HG02852 (cell line): Measurements from ENCODE around the gene MAML2.

Experiments
- ATAC-seq: cut with Tn5 transposase; IDR thresholded peaks from one replicate; pipeline ENCODE4 v1.9.1; 2021; ENCODE audit warnings: mild to moderate bottlenecking, moderate library complexity; ENCODE audit not compliant: unreplicated experiment

MAML2 gene

DNA sequence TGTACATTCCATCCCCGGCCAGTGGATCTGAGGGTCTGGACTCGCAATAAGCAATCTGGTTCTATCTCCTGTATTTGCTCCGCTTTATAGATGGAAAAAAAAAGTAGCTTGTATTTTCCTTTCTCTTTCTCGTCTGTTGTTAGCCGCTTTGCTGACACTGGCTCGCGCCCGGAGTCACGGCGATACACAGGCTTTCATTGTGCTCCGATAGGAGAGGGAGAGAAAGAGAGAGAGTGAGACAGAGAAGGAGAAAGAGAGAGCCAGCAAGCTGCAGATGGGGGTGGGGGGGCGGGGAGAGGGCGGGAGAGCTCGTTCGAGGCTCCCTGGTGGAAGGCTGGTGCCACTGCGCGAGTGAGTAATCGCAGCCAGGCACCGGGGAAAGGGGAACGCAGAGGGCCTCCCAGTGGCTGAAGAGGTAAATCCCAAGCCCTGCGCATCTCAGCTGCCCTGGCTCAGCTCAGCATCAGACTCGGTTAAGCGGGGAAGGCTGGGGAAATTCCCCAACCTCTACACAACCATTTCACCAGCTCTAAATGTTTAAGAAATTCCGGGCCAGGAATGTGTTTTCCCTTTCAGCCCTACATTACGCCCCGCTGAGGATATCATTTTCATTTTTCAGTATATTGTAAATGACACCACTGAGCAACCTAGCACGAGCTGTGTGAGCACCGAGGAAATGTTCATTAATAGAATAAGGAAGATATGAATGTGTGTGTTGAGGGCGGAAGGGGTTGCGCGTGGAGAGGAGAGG lies at the start of gene MAML2:
Gene MAML2 (minus strand): TSS at position 235 of the 751 bp plus-strand sequence. CDS start 1,300 bp downstream, outside the sequence.
- ATAC-seq: peak; percentile 79

DNA sequence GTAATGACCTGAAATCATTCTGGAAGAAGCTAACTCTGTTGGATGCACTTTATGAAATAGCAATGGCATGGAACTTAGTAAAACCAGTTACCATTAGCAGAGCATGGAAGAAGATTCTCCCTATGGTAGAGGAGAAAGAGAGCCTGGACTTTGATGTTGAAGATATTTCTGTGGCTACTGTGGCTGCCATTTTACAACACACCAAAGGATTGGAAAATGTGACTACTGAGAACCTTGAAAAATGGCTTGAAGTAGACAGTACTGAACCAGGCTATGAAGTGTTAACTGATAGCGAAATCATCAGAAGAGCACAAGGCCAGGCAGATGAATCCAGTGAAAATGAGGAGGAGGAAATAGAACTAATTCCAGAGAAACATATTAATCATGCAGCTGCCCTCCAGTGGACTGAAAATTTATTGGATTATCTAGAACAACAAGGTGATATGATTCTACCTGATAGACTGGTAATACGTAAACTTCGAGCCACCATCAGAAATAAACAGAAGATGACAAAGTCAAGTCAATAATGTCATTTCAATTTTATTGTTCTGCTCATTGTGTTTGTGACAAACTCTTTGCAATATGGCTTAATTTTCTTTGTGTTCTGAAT lies 48.8 kb upstream of the MAML2 start:
- no peak for ATAC-seq

DNA sequence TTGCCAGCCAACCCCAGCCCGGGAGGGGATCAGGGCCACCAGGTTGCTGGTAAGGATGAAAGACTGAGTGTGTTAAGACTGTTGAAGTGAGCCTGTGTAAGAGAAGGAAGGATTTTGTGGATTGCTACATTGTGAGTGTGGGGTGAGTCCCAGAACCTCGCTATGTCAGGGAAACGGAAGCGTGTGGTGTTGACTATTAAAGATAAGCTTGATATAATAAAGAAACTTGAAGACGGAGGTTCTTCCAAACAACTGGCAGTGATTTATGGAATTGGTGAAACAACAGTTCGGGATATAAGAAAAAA lies 47.4 kb upstream of the MAML2 start:
- ATAC-seq: no peak

DNA sequence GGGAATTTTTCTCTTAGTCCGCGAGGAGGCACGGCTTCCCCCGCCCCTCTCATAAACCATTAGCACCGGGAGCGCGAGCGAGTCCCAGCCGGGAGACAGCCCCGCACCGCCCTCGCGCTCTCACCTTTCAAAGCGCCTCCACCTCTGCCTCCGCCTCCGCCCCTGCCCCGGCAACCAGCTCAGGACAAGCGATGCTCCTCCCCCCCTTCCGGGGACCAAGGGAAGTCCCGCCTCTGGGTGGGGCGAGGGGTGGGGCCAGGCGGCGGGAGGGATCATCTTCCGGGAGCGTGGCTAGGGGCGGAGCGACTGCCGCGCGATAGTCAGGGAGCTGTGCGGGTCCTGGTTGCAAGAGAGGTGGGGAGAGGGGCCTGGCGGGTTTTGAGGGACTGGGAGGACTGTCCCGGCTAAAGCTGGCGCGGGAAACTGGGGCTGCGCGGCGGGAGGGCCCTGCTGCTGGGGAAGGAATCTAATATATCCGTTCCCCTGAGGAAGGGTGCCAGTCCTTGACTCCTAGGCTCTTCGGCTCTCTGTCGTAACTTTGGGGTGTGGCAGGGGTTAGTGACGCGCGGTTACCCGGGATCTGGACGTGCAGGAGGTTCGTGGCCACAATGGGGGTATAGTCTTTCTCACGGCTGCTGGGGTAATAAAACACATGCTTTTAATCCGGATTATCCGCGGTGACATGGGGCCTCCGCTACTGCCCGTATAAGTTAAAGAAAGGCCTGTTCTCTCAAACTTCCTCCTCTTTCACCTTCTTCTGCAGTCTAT lies 46.9 kb upstream of the MAML2 start, which contains the start of the genes CCDC82 and JRKL:
Gene CCDC82 (minus strand): TSS at position 193 of the 768 bp plus-strand sequence. CDS start 5,165 bp downstream, outside the sequence.
Gene JRKL (plus strand): TSS at position 294 of the 768 bp plus-strand sequence. CDS start 637 bp downstream, outside the sequence.
- peak; percentile 93 for ATAC-seq

DNA sequence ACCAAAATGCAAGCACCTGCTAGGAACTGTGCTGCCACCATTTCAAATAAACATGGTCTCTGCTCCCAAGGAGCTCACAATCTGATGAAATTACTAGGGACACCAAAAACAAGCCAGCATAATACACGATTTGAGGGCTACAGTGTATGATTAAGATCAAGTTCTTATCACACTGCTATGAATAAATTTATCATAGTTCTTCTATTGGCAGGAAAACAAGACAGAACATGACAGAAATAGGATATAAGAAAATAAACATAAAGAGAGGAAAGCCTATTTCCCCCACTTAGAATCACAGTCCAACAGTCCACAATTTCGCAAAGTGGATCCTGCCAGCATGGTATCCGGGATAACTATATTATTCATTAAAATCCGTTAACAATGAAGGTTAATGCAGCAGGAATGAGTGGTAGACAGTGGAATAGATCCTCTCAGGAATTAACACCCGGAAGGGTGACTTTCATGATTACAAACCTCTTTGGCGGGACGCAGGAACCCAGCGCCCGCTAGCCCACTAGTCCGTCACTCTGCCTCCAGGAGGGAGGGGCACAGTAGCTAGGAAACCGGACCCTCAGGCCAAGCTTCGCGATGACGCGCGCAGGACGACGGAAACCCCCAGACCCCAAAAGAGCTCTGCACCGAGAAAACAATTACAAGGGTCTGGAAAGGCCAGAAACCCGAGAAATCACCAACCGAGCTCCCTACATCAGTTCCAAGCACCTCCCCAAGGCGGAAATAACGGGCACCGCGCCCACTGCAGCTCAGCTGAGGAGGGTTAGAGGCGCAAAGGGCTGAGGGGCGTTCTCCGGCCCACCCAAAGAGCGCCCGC lies 46.1 kb upstream of the MAML2 start:
- ATAC-seq: peak; percentile 50

DNA sequence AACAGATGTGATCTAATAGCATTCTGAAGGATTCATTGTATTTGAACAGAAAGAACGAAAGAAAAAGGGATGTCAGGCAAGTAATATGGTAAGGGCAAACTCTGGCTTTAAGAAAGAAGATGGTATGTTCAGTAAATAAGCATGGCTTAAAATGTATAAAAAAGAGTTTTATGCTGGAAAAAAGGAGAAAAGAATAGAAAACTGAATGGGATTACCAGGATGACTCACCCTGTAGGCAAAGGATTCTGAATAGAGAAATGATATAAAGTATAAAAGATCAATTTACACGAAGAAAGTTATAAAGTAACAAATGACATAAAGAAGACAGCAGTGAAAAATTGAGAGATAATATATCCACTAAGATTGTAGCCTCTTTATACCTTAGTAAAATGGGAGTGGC lies 42.2 kb upstream of the MAML2 start:
- ATAC-seq: no peak

DNA sequence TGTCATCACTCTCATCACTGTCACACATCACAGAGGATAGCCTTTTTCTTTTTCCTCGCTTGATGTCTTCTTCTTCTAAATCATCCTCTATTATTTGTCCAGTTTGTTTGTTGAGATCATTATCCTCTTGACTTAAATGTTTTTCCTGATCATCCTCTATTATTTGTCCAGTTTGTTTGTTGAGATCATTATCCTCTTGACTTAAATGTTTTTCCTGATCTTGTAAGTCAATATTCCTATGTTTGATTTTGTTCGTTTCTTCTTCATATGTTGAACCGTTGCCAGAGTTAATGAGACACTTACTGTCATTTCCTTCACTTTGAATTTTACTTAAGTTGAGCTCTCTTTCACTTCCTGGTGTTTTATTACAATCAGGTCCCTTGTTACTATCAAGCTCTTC lies 41.2 kb upstream of the MAML2 start:
- no peak for ATAC-seq

DNA sequence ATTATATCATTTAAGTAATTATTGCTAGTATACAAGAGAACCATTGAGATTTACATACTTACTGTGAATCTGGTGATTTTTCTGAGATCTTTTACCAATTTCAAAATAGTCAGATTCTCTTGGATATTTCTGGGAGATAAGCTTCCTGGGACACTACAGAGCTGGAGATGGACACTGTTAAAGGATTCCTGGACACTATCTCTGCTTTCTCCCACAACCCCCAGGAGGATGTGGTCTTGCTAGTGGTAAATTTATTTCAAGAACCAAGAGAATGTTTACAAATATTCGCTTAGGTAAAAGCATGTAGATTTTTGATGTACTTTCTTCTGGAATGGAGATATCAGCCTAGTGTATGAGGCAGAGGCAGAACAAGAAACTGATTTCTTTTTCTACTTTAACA lies 33.8 kb upstream of the MAML2 start:
- ATAC-seq: no peak

DNA sequence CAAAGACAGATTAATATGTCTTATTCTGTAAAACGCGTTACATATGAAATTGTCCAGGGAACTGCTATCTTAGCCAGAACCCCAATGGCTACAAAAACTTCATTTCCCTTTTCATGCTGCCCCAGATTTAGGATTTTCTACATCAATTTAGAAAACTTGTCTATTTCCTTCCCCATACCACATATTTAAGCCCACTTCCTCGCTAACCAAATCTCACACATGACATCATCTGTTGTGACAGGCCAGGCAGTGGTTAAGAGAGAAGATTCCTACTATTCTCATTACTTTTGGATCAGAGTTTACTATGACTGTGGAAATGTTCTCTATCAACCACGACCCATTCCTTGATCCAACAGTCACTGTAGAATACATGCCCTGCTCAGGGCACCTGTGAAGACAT lies 30.8 kb upstream of the MAML2 start:
- ATAC-seq: no peak

DNA sequence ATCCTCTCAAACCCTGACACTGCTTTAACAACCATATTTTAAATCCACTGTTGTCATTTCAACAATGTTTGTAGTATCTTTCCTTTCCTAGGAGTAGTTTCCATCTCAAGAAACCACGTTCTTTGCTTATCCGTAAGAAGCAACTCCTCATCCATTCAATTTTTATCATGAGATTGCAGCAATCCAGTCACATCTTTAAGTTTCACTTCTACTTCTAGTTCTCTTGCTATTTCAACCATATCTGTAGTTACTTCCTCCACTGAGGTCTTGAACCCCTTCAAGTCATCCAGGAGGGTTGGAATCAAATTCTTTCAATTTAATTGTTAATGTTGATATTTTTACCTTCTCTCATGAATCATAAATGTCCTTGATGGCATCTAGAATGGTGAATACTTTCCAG lies 24.3 kb upstream of the MAML2 start:
- ATAC-seq: no peak

DNA sequence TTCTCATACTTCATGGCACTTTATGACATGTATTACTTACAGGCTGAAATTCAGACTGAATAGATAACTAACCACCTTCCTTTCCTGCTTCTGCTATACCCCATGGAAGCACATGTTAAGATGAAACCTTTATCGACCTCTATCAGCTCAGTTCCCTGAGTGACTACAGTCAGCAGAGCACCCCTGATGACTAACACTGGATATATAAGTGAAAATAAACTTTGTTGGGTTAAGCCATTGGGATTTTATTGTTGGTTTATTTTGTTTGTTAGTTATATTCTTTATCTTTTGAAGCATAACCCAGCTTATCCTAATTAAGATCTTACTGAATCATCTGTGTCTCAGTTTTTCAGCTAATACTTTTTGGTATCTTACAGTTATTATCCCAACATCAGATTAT lies 23.0 kb upstream of the MAML2 start:
- no peak for ATAC-seq

DNA sequence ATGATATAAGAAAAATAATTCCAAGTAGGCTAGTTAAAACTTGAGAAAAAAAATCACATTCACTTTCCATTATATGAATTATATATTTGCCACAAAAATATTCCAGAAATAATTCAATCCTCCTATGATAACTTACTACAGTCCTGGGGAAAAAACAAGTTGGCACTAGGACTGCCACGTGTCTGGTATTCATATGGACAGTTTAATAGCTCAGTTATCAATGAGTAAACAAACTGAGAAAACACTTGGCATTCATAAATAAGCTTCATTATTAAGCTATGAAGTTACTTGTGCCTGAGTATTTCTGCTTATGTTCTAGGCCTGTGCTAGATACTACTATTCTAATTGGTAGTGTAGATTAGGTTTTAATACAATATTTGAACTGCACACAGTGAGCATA lies 22.5 kb upstream of the MAML2 start:
- no peak for ATAC-seq

DNA sequence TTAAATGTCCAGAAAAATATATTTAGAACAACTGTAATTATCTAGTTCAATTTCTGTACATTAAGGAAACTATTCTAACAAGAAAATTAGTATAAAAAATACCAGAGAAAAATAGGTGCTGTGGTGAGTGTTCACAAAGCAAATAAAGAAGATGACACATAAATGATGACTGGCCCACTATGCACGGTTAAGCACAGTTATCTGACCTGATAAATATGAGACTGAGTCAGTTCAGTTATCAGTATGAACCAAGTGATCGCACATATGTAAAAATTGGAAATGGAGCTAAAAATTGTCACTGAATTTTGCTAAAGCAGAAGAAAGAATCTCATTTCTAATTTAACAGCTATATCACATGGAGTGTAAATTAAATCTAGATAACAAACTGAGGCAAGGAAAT lies 18.8 kb upstream of the MAML2 start:
- no peak for ATAC-seq

DNA sequence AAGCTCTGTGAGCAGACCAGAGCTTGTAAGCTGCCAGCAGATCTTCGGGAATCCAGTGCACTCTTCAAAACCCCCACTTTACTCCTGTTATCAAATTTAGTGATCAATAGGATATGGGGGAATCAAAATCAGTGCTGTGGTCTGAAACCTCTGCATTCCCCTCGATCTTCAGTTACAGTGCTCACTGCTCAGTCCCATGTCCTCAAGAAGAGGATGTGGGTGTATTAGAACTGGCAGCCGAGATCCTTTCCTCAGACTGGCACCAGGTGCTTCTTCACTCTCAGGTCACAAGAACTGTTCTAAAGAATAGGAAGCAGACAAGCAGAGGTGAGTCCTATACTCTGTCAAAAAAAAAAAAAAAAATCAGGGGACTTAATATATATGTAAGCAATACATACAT lies 15.3 kb upstream of the MAML2 start:
- ATAC-seq: no peak

DNA sequence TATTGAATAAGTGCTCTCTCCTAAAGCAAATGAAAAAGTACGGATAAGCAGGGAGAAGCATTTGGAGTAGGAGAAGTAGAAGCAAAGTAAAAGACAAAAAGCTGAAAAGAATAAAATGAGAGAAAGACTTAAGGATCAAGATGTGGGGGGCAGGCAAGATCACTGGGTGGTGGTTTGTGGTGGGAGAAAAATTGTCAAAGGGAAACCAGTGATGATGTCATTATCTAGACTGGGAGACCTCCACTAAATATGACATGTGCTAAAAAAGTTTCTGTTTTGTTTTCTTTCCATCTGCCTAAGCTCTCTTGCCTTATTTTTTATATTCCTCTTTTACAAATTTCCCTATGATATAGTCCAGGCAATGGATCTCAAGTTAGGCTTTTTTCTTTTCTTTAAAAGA lies 14.8 kb upstream of the MAML2 start:
- ATAC-seq: no peak

DNA sequence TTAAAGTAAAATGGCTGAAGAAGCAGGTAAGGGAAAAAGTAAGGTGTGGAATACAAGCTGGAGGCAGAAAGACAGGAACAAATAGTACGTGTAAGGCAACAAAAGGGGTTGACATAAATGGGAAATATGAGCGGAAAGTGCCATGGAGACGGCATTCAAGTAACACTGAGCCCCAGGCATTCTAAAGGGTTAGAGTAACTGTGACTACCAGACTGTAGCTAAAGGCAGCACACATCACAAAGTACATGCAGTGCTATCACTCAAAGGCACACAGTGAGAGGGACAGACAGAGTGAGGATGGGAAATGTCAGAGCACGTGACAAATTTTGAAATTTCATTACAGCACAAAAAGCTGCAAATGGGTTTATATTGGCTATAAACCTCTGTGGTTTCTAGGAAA lies 13.9 kb upstream of the MAML2 start:
- no peak for ATAC-seq

DNA sequence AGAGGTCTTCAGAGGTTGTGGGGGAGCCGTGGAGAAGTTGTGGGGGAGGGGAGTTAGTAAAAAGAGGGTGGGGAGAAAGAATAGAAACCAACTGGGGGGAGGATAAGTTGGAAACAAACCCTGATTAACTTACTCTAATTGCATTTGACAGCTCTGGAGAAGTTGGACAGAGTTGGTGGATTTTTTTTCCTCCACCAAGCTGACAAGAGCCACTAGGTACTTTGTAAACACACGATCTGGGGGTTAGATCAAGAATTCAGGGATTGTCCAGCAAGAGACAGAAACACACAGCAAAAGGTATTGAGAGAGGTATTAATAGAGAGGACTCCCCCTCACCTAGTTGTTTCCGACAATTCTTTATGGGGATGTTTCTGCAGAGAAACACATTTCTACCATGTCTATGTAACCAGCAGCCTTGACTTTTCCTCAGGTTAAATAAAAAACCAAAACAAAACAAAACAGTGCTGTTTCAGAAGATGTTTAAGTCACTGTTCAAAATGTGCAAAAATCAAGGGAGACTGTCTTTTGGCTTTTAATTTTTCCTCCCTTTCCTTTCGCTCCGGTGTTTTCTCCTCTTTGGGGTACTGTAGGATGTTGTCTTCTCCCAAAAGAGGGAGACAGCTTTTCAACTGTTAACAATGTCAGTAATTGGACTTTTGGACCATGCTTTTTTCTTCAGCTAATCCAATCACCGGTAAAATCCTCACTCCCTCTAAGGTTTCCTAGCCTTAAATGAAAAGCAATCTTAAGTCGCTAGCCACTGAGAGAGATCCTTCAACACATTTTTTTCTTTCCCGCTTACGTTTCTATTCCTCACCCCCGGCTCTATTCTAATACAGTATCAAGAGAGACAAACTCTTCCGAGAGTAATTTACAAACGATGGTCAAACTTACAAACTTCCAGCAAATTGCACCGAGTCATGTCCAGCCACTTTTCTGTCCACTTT lies 708 bp downstream of the MAML2 start:
- no peak for ATAC-seq

DNA sequence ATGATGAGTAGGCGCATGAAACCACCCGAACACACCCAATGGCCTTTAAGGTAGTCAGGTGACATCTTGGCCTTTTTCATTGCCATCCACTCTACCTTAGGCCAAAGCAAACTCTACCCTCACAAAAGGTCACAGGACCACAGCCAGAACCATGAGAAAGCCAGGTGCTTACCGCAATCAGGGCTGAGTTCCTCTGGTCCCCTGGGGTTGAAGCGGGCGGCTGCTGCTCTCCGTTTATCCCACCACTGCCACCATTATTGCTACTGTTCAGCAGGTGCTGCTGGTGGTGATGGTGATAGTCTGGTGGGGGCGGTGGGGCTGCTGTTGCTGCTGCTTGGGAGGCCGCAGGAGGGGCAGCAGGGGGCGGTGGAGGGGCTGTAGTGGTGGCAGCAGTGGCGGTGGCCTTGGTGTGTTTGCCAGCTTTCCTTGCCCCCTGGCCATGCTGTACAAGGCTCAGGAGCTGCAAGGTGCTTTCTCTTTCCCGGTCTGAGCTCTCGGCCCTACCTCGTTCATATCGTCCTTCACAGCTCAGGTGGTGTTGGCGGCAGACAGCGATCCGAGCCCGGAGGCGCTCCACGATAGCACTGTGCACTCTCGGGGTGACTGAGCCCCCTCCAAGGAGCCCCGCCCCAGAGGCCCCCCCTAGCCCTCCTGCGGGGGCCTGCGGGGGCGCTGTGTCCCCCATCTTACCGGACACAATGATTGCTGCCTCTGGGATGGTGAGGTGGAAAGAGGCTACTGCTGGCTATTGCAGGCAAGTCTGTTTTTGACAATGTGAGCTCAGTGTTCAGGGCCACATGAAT lies 1.6 kb downstream of the MAML2 start:
- ATAC-seq: peak; percentile 23

DNA sequence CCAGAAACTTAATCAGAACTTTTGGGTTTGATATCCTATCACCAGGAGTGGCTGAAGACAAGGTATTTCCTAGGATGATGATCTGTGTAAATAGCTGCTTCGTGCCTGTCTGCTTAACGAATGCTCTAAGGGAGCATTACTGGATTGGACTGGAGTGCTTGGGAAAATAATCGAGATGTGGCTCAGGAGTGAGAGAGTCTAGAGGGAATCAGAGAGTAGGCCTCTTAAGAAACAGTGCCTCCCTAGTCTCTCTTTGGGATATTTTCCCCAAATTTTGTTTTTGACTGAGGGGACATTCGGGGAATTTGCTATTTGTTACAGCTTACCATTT lies 2.5 kb downstream of the MAML2 start:
- no peak for ATAC-seq
